HL-60 (cell line): ENCODE data around the gene MLLT3.

ENCODE experiments used
- DNase-seq, 2 experiments: peaks; one replicate each; pipeline ENCODE4 v3.0.0-alpha.2; 2010 to 2020; ENCODE audit warnings: low read depth in 1 of 2, low spot score in 1 of 2
- H3K27ac ChIP-seq: fragments of 250-450 bp; sonication (Bioruptor Pico); replicated peaks from 2 replicates; pipeline ENCODE4 v1.5.1; 2020; ENCODE audit warnings: mild to moderate bottlenecking, moderate library complexity
- H3K27me3 ChIP-seq: fragments of 250-450 bp; sonication (Bioruptor Pico); 2 replicates; pipeline ENCODE4 v1.5.1; 2021; ENCODE audit warnings: mild to moderate bottlenecking, moderate library complexity; ENCODE audit not compliant: insufficient read depth, poor library complexity, severe bottlenecking
- H3K4me3 ChIP-seq: replicated peaks from 2 replicates; pipeline ENCODE4 v1.5.1; 2011; ENCODE audit warnings: mild to moderate bottlenecking, control low read depth, low read length; ENCODE audit not compliant: insufficient read depth
- GABPA ChIP-seq: IDR thresholded peaks from 2 replicates; pipeline ENCODE4 v1.6.1; 2012; ENCODE audit warnings: low read depth
- POLR2AphosphoS5 ChIP-seq: IDR thresholded peaks from 2 replicates; pipeline ENCODE4 v1.6.1; 2012; ENCODE audit warnings: low read depth
- SPI1 ChIP-seq: IDR thresholded peaks from 2 replicates; pipeline ENCODE4 v1.6.1; 2012; ENCODE audit warnings: low read depth, mild to moderate bottlenecking, borderline replicate concordance
- TF ChIP-seq, protein P1 (sequence below): IDR thresholded peaks from one replicate; pipeline ENCODE4 v1.5.1; 2011; ENCODE audit warnings: low read length, control low read depth, inconsistent platforms; ENCODE audit not compliant: insufficient read depth
- TF ChIP-seq, protein P2 (sequence below): IDR thresholded peaks from 2 replicates; pipeline ENCODE4 v1.6.1; 2012; ENCODE audit warnings: low read depth; ENCODE audit not compliant: insufficient replicate concordance

MLLT3 gene

DNA sequence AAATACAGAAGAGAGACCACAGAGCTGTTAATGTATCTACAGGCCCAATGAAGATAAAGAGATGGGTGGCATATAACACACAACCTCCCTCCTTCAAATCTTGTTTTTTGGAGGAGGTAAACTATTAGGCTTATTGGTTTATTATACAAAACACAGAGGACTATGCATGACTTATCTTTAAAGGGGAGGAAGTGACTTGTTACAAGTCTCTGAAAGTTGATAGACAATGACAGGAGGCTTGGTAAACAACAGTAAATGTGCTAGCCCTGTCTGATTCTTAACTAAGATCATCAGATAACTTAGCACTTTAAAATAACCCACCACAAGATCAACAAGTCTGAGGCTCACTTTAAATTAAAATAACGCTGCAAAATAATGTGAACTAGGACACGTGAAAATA is 219.0 kb downstream of the MLLT3 start:
- DNase-seq, result no peak

DNA sequence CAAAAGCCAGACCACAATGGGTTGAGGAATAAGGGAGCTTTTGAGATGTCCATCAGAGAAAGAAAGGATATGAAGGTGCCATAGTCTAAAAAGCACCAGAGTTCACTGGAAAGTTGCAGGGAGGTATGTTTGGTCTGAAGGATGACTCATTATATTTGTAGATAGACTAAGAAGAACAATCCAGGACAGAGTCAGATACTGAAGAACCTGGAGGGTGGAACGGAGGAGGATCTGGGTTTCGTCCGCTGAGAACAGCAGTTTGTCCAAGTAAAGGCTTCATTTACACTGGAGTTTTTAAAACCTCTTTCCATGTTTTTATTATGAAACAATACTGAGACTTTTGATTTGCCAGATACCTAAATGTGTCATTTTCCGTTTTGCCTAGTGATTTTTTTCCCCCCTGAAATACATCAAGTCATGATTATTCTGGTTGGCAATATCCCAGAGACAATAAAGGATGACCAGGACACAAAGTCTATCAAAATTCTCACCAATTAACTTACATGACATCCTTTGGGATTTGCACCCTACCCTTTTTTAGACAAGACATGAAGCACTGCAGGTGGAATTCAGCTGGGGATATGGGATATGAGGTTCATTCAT is 219.9 kb downstream of the MLLT3 start:
- no peak overlapping the region for H3K27ac ChIP-seq
- no peaks in the 10 kb centered on the region for H3K27me3 ChIP-seq
- no peak for DNase-seq
- TF ChIP-seq, protein P1, sequence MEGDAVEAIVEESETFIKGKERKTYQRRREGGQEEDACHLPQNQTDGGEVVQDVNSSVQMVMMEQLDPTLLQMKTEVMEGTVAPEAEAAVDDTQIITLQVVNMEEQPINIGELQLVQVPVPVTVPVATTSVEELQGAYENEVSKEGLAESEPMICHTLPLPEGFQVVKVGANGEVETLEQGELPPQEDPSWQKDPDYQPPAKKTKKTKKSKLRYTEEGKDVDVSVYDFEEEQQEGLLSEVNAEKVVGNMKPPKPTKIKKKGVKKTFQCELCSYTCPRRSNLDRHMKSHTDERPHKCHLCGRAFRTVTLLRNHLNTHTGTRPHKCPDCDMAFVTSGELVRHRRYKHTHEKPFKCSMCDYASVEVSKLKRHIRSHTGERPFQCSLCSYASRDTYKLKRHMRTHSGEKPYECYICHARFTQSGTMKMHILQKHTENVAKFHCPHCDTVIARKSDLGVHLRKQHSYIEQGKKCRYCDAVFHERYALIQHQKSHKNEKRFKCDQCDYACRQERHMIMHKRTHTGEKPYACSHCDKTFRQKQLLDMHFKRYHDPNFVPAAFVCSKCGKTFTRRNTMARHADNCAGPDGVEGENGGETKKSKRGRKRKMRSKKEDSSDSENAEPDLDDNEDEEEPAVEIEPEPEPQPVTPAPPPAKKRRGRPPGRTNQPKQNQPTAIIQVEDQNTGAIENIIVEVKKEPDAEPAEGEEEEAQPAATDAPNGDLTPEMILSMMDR, result no peak
- no peak for TF ChIP-seq SPI1
- TF ChIP-seq, protein P2, sequence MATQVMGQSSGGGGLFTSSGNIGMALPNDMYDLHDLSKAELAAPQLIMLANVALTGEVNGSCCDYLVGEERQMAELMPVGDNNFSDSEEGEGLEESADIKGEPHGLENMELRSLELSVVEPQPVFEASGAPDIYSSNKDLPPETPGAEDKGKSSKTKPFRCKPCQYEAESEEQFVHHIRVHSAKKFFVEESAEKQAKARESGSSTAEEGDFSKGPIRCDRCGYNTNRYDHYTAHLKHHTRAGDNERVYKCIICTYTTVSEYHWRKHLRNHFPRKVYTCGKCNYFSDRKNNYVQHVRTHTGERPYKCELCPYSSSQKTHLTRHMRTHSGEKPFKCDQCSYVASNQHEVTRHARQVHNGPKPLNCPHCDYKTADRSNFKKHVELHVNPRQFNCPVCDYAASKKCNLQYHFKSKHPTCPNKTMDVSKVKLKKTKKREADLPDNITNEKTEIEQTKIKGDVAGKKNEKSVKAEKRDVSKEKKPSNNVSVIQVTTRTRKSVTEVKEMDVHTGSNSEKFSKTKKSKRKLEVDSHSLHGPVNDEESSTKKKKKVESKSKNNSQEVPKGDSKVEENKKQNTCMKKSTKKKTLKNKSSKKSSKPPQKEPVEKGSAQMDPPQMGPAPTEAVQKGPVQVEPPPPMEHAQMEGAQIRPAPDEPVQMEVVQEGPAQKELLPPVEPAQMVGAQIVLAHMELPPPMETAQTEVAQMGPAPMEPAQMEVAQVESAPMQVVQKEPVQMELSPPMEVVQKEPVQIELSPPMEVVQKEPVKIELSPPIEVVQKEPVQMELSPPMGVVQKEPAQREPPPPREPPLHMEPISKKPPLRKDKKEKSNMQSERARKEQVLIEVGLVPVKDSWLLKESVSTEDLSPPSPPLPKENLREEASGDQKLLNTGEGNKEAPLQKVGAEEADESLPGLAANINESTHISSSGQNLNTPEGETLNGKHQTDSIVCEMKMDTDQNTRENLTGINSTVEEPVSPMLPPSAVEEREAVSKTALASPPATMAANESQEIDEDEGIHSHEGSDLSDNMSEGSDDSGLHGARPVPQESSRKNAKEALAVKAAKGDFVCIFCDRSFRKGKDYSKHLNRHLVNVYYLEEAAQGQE, result no peak
- no peak for TF ChIP-seq GABPA
- no peak for TF ChIP-seq POLR2AphosphoS5
- no peak overlapping the region for H3K4me3 ChIP-seq

More for the DNA sequence above, 219.0 kb downstream of the MLLT3 start:
- no peak overlapping the region for H3K27ac ChIP-seq
- no peak overlapping the region for H3K4me3 ChIP-seq
- TF ChIP-seq, protein P2, result no peak
- TF ChIP-seq, protein P1, result no peak
- TF ChIP-seq GABPA, result no peak
- TF ChIP-seq POLR2AphosphoS5, result no peak
- TF ChIP-seq SPI1, result no peak
- H3K27me3 ChIP-seq, result no peaks in the 10 kb centered on the region

DNA sequence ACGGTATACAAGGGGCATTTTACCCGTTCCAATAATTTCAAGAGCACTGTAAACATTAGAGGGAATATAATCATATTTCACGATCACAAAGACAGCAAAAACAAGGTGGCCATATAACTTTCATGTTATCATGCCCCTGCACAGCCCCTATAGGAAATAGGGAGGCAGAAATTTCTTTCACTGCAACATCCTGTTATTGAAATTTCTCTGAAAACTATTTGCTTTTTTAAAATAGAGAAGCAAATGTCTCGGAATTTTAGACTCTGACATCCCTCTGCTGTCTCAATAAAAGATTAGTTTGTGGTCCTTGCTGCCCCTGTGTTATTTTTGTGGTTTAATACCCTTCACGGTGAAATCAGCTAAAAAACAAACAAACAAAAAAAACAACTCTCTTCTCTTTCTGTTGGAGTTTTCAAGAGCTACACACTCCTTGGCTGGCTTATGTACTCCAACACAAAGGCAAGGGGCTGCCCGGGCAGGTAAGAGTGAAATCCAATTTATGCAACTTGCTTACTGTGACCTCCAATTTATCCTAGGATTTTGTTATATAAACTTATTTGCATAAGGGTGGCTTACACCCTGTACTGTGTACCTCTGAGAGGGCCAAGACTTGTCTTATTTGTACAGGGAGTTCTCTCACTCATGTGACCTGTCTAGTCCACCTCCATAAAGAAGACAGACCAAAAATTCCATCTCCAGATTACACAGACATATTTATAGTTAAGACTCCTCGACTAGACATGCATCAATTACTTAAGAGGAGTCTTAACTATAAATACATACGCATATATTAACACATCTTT is 223.6 kb downstream of the MLLT3 start:
- Histone ChIP-seq H3K27ac (no peak overlapping the region), H3K27me3 (no peaks in the 10 kb centered on the region), H3K4me3 (no peak overlapping the region)
- TF ChIP-seq, protein P1, result no peak
- TF ChIP-seq, protein P2, result no peak
- TF ChIP-seq SPI1 (no peak), POLR2AphosphoS5 (no peak), GABPA (no peak)
- no peak for DNase-seq
